CD14-positive monocyte (primary cell): Measurements from ENCODE around the gene ZEB1. TPM values are rescaled to one million over a fixed set of nuclear protein-coding genes. Genes with fewer than 3 reads are reported as not detected.

Source experiments
- DNase-seq, 3 donors: peaks; one replicate each; pipeline ENCODE4 v3.0.0-alpha.2; 2011 to 2022
- H2AFZ ChIP-seq: 2 replicates; pipeline ENCODE4 v1.6.0; 2012; ENCODE audit warnings: mild to moderate bottlenecking, low read depth, low read length, inconsistent platforms; ENCODE audit not compliant: insufficient read depth, poor library complexity, severe bottlenecking
- H3K27ac ChIP-seq, 2 donors: 1 replicate in 1 of 2; 2 replicates in 1 of 2; pipeline ENCODE4 v1.5.1; 2012 to 2013; ENCODE audit warnings: low read length in 2 of 2, control low read depth in 1 of 2, inconsistent platforms in 1 of 2, low read depth in 1 of 2, mild to moderate bottlenecking in 1 of 2
- H3K27me3 ChIP-seq, 2 donors: one replicate each; pipeline versions ENCODE4 v1.6.0 to v1.6.1; 2011 to 2013; ENCODE audit warnings: low read length in 2 of 2; ENCODE audit not compliant: control insufficient read depth in 2 of 2, insufficient read depth in 2 of 2
- H3K36me3 ChIP-seq, 2 donors: replicated peaks in 1 of 2; 1 replicate in 1 of 2; 2 replicates in 1 of 2; pipeline versions ENCODE4 v1.5.1 to v1.6.1; 2012 to 2013; ENCODE audit warnings: low read length in 2 of 2, control low read depth in 1 of 2, inconsistent platforms in 1 of 2, mild to moderate bottlenecking in 1 of 2; ENCODE audit not compliant: insufficient read depth in 2 of 2, control insufficient read depth in 1 of 2
- H3K4me1 ChIP-seq, 2 donors: 1 replicate in 1 of 2; 2 replicates in 1 of 2; pipeline versions ENCODE4 v1.5.1 to v1.6.1; 2012 to 2013; ENCODE audit warnings: low read length in 2 of 2, control low read depth in 1 of 2, inconsistent platforms in 1 of 2, mild to moderate bottlenecking in 1 of 2, moderate library complexity in 1 of 2; ENCODE audit not compliant: insufficient read depth in 2 of 2, control insufficient read depth in 1 of 2
- H3K4me2 ChIP-seq: replicated peaks from 2 replicates; pipeline ENCODE3; 2012; ENCODE audit warnings: low read length, moderate library complexity, mild to moderate bottlenecking; ENCODE audit not compliant: poor library complexity, severe bottlenecking; ENCODE audit errors: extremely low read depth
- H3K4me3 ChIP-seq, 3 experiments: fragments of 200-600 bp in 1 of 3; sonication (generic) in 1 of 3; replicated peaks in 1 of 3; 1 replicate in 2 of 3; 2 replicates in 1 of 3; pipeline ENCODE4 v1.5.1; 2011 to 2013; ENCODE audit warnings: low read length in 3 of 3, mild to moderate bottlenecking in 3 of 3, control low read depth in 2 of 3, low read depth in 2 of 3, inconsistent platforms in 1 of 3, moderate library complexity in 1 of 3
- H3K79me2 ChIP-seq: 2 replicates; pipeline ENCODE4 v1.6.0; 2012; ENCODE audit warnings: mild to moderate bottlenecking, control low read depth, inconsistent platforms, low read length, moderate library complexity; ENCODE audit not compliant: insufficient read depth
- H3K9ac ChIP-seq: 2 replicates; pipeline ENCODE4 v1.6.0; 2017; ENCODE audit warnings: low read length, mild to moderate bottlenecking; ENCODE audit not compliant: insufficient read depth, poor library complexity, severe bottlenecking
- H3K9me3 ChIP-seq, 2 donors: replicated peaks in 1 of 2; 1 replicate in 1 of 2; 2 replicates in 1 of 2; pipeline versions ENCODE4 v1.5.1 to v1.6.1; 2012 to 2013; ENCODE audit warnings: low read length in 2 of 2, control low read depth in 1 of 2; ENCODE audit not compliant: control insufficient read depth in 1 of 2, insufficient read depth in 1 of 2
- H4K20me1 ChIP-seq: 2 replicates; pipeline ENCODE4 v1.6.0; 2012; ENCODE audit warnings: mild to moderate bottlenecking, low read length, control low read depth, moderate library complexity; ENCODE audit not compliant: insufficient read depth
- H3K27ac Mint-ChIP-seq, 7 donors: one replicate each; pipeline ENCODE4 v1.8.0; 2020; ENCODE audit warnings: mild to moderate bottlenecking in 7 of 7, mixed read lengths in 7 of 7, moderate library complexity in 6 of 7, inconsistent platforms in 2 of 7
- H3K27me3 Mint-ChIP-seq, 3 donors: one replicate each; pipeline ENCODE4 v1.8.0; 2021 to 2022; ENCODE audit warnings: low read depth in 3 of 3, mild to moderate bottlenecking in 3 of 3, mixed read lengths in 3 of 3, moderate library complexity in 3 of 3, inconsistent platforms in 1 of 3
- H3K36me3 Mint-ChIP-seq, 2 donors: one replicate each; pipeline ENCODE4 v1.8.0; 2020; ENCODE audit warnings: mixed read lengths in 2 of 2, inconsistent platforms in 1 of 2, mild to moderate bottlenecking in 1 of 2
- H3K4me1 Mint-ChIP-seq: one replicate; pipeline ENCODE4 v1.8.0; 2020; ENCODE audit warnings: mild to moderate bottlenecking, mixed read lengths
- H3K4me3 Mint-ChIP-seq, 2 donors: one replicate each; pipeline ENCODE4 v1.8.0; 2020; ENCODE audit warnings: mild to moderate bottlenecking in 2 of 2, mixed read lengths in 2 of 2, moderate library complexity in 1 of 2
- H3K9me3 Mint-ChIP-seq, 7 donors: one replicate each; pipeline ENCODE4 v1.8.0; 2020 to 2022; ENCODE audit warnings: mixed read lengths in 7 of 7, mild to moderate bottlenecking in 6 of 7, moderate library complexity in 6 of 7, inconsistent platforms in 2 of 7
- CTCF ChIP-seq: fragments of 200-600 bp; IDR thresholded peaks from one replicate; pipeline ENCODE4 v1.8.0; 2022; ENCODE audit warnings: antibody characterized with exemption, mild to moderate bottlenecking
- WGBS: methylation state at CpG from one replicate; pipeline ENCODE4 v1.1.5; 2013; ENCODE audit warnings: missing lambda C conversion rate; ENCODE audit not compliant: insufficient coverage; 5-methylcytosine and 5-hydroxymethylcytosine counted together
- intact Hi-C, 2 donors: fragments of 100-400 bp; cut with micrococcal nuclease; formaldehyde crosslinking; loops; one replicate each; pipeline versions ENCODE4 v1.15.0 to v1.15.1; 2023
- polyA plus RNA-seq, 3 donors: library from polyadenylated mRNA; depleted of rRNA in 1 of 3; unstranded in 2 of 3; stranded (reverse) in 1 of 3; fragments of 300-500 nt in 2 of 3; fragments of >200 nt in 1 of 3; fragmentation: Illumina TruSeq in 2 of 3; gene quantifications; 1 replicate in 2 of 3; 2 replicates in 1 of 3; pipeline ENCODE4 v1.2.3, GENCODE V29; 2012 to 2021

The ZEB1 gene
- polyA plus RNA-seq, 3 donors: 0.13 to 0.20 TPM; not detected in 1

- Histone ChIP-seq H3K4me1 (no peaks in the 10 kb centered on the region), H3K4me2 (no peak overlapping the region), H3K9ac (no peak overlapping the region), H3K27me3 (no peaks in the 10 kb centered on the region), H3K79me2 (no peaks in the 10 kb centered on the region), H3K4me3 (no peak overlapping the region), H4K20me1 (no peaks in the 10 kb centered on the region), H3K27ac (no peak overlapping the region), H3K36me3 (no peaks in the 10 kb centered on the region), H3K9me3 (no peaks in the 10 kb centered on the region), H2AFZ (peak overlapping the region; percentile 6)
- H3K4me3 Mint-ChIP-seq: no peak overlapping the region
- H3K27me3 Mint-ChIP-seq: no peaks in the 10 kb centered on the region
- no peak for DNase-seq
- WGBS: 100% methylated on average over 4 of the region's 4 CpGs
- no peaks in the 10 kb centered on the region for H3K4me1 Mint-ChIP-seq
- H3K27ac Mint-ChIP-seq: no peak overlapping the region
- H3K36me3 Mint-ChIP-seq: no peaks in the 10 kb centered on the region
- TF ChIP-seq CTCF: no peak
- intact Hi-C loops: no loop called here
- H3K9me3 Mint-ChIP-seq: peaks cover 0 to 2% (median 0%) of the 10 kb centered on the region in 7 donors
Measured at GRCh38 chr10:31520986-31521831, 202.2 kb downstream of the ZEB1 start.

- DNase-seq: no peak
- Histone ChIP-seq H3K9ac (no peak overlapping the region), H4K20me1 (no peaks in the 10 kb centered on the region), H3K27me3 (no peaks in the 10 kb centered on the region), H3K9me3 (peaks cover 0 to 3% of the 10 kb centered on the region in 2 donors), H3K4me1 (no peaks in the 10 kb centered on the region), H3K79me2 (no peaks in the 10 kb centered on the region), H3K36me3 (no peaks in the 10 kb centered on the region), H3K4me2 (no peak overlapping the region), H3K4me3 (no peak overlapping the region), H3K27ac (no peak overlapping the region), H2AFZ (no peak overlapping the region)
- 94% methylated on average over 3 of the region's 4 CpGs for WGBS
- TF ChIP-seq CTCF: no peak
- no peak overlapping the region for H3K4me3 Mint-ChIP-seq
- intact Hi-C loops: no loop called here
- peaks cover 0 to 6% (median 4%) of the 10 kb centered on the region in 7 donors for H3K9me3 Mint-ChIP-seq
- no peak overlapping the region for H3K27ac Mint-ChIP-seq
- H3K4me1 Mint-ChIP-seq: peaks cover 6% of the 10 kb centered on the region
- peaks cover 0 to 6% of the 10 kb centered on the region in 2 donors for H3K36me3 Mint-ChIP-seq
- H3K27me3 Mint-ChIP-seq: no peaks in the 10 kb centered on the region
Measured at GRCh38 chr10:31522820-31523219, 203.8 kb downstream of the ZEB1 start.
